ENCODE data around the gene TMEM150C. TPM values are rescaled to one million over a fixed set of nuclear protein-coding genes. Genes with fewer than 3 reads are reported as not detected.
"Not testable (repeated sequence)": the region's sequence is repeated elsewhere in the genome, so short reads cannot be mapped to it uniquely, and the experiment has no call there.

TMEM150C gene
- total RNA-seq, 1 experiment from 2014 or later: 1.9 TPM

DNA sequence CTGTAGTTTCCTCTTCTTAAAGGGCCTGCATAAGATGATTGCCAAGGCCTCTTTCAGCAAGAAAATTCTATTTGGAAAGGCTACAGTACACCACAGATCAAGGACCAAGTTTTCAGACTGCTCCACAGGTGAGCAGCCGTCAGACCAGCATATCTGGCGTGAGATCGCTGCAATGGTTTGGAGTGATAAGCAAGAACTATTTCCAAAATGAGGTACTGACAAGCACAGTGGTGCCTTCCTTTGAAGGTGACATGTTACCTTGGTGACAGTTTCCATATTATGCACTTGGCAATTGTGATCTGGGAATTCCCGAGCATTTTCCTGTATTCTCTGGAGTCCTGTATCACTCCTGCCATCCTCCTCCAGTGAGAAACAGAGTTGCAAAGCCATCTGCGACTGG, 7.3 kb upstream of the TMEM150C start:
- DNase-seq (ENCODE audit: low read depth): no peak

DNA sequence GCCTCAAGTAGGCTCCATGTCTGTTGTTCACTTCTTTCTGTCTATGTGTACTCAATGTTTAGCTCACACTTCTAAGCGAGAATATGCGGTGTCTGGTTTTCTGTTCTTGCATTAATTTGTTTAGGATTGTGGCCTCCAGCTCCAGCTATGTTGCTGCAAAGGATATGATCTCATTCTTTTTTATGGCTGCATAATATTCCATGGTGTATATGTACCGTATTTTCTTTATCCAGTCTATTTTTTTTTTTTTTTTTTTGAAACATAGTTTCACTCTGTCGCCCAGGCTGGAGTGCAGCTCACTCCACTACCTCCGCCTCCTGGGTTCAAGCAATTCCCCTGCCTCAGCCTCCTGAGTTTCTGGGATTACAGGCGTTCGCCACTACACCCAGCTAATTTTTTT, 5.7 kb upstream of the TMEM150C start:
- DNase-seq (ENCODE audit: low read depth): no peak

DNA sequence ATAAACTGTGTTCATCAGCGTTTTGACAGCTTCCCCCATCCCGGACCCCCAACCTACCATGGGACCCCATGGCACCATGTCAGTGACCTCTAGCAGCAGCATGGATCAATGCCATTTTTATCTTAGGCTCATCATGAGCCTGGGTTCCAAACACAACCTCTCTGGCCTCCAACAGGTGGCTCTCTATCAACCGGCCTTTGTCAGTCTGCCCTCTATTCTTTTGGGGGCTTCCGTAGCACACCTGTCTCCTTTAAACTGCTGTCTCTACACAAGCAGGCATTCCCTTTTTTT, 721 bp upstream of the TMEM150C start:
- no peak for DNase-seq (ENCODE audit: low read depth)

DNA sequence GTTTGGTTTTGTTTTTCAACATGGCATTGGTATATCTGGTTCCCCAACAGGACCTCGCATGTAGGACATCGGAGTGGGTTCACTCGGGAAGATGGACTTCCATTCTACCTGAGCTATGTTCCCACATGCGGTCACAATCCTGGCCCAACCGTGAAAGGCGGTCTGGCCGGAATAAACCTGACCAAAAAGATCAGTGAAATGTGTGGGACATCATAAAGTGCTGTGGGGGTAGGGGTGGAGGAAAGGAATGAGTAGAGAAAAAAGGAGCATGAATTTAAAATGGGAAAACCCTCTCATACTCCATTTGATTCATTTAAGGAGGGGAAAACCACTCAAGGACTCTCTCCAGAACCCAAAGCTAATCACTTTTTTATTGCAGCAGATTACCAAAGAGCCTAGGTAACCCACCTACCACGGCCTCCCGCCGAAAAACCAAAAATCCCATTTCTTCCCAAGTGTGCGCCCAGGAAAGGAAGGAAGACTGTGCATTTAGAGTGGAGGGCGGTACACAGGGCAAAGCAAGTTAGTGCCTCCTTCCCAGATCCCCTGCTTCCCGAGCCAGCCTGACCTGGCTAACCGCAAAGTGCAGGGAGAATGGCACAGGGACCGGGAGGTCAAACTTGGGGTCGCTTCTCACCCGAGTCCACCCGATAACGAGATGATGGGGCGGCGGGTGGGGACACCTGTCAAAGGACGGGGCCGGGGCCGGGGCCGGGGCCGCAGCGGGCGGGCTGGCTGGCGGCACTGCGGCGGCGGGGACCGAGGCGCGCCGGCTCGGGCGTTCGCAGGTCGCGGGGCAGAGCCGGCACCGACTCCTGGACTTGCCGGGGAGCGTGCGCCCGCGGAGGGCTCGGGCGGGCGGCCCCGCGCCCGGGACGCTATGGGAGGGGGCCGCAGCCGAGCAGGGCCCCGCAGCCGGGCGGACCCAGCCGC, 669 bp downstream of the TMEM150C start:
- peak; percentile 3 for DNase-seq (ENCODE audit: low read depth)

DNA sequence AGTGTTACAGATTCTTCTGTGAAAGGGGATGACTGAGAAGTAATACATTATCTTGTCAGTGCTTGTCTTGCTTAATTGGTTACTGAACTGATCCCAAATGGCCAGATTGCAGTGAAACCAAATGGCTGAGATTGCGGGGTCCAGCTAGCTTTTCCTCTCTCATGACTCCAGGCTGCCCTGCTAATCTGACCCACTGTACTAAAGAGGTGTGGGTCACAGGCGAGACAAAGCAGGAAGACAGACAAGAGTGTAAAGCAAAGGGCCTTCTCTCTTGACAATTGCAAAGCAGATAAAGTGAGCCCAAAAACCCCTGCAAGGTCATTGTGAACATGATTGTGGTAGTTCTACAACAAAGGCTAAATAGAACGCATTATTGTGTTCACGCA, 2.1 kb downstream of the TMEM150C start:
- no peak for DNase-seq (ENCODE audit: low read depth)

DNA sequence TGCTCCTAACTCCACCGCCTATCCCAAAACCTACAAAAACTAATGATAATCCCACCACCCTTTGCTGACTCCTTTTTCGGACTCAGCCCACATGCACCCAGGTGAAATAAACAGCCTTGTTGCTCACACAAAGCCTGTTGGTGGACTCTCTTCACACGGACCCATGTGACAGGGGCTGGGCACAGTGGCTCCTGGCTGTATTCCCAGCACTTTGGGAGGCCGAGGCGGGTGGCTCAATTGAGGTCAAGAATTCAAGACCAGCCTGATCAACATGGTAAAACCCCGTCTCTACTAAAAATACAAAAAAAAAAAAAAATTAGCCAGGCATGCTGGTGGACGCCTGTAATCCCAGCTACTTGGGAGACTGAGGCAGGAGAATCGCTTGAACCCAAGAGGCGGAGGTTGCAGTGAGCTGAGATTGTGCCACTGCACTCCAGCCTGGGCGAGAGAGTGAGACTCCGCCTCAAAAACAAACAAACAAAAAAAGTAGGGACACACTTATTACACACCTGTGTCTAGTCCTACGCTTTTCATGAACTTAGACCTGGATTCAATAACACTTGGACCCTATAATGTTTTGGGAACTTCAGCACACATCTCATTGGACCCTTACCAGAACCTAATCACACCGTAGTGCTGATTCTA, 2.6 kb downstream of the TMEM150C start:
- DNase-seq (ENCODE audit: low read depth): not testable (repeated sequence)

DNA sequence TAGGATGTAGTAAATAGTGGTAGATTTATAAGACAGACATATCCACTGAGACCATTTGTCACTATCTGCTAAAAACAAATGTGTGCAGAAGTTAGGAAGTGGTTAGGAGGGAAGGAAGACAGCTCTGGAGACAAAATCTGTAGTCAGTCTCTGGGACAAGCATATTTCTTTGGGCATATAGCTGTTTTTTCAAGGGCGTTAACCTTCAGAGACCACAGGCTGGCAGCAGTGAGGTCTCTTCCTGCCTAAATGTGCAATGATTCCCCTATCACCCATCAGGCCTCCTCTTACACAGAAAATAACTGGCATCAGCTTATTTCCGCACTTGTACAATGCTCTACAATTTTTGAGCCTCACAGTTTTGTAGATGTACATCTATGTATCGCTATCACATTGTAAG, 6.5 kb downstream of the TMEM150C start:
- no peak for DNase-seq (ENCODE audit: low read depth)

DNA sequence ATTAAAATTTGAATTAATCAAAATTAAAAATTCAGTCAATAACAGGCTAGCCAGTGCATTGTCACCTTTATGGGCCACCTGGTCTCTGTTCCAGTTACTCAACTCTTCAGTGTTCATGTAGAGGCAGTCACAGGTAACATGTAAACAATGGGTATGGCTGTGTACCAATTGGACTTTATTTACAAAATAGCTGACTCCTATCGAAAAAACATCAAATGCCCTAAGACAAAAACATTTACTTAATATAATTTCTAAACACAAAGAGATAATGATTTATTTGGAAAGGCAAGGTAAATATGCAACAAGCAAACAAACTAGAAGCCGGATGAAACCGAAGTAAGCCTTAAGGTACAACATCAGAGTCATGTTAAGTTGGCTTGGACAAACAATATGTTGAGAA, 8.8 kb downstream of the TMEM150C start:
- DNase-seq (ENCODE audit: low read depth): no peak

DNA sequence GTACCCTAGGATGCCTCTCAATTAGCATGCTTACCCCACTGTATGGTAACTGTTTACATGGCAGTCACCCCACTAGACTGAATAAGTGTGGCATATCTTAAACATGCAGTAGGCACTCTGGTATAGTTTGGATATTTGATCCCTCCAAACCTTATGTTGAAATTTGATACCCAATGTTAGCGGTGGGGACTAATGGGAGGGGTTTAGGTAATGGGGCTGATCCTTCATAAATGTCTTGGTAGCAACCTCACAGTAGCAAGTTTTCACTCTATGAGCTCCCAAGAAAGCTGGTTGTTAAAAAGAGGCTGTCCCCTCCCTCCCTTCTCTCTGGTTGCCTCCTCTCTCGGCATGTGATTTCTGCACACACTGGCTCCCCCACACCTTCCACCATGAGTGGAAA, 10.1 kb downstream of the TMEM150C start:
- no peak for DNase-seq (ENCODE audit: low read depth)

DNA sequence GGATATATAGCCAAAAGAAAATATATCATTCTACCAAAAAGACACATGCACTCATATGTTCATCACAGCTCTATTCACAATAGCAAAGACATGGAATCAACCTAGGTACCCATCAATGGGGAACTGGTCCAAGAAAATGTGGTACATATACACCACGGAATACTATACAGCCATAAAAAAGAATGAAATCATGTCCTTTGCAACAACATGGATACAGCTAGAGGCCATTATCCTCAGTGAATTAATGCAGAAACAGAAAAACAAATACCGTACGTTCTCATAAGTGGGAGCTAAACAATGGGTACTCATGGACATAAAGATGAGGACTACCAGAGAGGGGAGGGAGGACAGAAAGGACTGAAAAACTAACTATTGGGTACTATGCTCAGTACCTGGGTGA, 13.9 kb downstream of the TMEM150C start:
- not testable (repeated sequence) for DNase-seq (ENCODE audit: low read depth)

DNA sequence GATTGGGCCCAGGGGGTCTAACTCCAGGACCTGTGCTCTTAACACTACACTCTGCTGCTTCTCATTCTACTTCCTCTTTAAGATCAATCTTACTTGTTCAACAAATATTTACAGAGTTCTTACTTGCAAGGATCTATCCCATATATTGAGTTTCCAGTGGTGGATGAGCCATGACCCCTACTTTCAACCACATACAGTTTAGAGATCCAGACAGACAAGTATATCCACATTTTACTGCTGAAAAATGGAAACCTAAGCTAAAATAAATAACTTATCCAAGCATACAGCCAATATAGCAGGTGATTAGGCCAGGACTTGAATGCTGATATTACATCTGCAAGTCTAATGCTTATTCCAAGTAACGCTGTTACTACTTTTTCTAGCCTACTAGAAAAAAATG, 18.7 kb downstream of the TMEM150C start:
- no peak for DNase-seq (ENCODE audit: low read depth)

DNA sequence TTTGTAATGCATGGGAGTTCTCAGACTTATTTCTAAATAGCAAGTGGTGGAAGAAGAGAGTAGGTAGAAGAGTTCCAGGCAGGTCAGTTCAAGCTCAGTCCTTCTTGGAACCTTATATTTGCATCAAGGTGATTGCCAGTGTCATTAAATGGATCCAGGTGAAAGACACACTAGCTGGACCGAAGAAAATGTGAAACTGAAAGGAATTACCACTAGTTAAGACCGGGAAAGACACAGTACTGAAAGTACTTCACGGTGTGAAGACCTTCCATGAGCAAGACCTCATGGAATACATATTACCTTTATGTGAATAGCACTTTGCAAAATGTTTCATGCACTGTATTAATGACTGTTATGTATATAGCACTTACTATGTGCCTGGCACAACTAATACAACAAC, 19.1 kb downstream of the TMEM150C start:
- DNase-seq (ENCODE audit: low read depth): no peak

DNA sequence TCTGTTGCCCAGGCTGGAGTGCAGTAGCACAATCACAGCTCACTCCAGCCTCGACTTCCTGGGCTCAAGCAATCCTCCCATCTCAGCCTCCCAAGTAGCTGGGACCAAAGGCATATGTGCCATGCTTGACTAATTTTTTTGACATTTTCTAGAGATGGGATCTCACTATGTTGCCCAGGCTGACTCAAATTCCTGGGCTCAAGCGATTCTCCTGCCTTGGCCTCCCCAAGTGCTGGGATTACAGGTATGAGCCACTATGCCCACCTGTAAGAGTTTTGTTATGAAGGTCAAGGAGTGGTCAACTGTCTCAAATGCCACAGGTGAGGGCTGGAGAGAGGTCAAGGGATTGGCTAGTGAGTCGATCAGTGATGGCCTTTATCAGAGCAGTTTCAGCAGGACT, 32.5 kb downstream of the TMEM150C start:
- DNase-seq (ENCODE audit: low read depth): no peak

DNA sequence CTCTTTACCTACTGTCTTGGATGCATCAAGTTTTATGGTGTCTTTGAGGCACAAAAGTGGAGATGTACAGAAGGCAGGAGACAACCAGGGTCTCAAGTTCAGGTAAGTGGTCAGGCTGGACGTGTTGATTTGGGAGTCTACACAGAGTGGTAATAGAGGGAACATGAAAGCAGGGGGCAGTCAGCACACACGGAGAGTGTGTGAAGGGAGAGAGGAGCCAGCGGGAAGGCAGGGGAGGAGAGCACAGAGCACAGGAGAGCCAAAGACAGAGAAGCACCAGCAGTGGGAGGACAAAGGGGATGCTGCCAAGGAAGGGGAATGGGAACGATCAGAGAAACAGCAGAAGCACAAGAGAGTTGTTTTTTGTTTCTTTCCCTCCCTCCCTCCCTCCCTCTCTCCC, 32.9 kb downstream of the TMEM150C start:
- no peak for DNase-seq (ENCODE audit: low read depth)

DNA sequence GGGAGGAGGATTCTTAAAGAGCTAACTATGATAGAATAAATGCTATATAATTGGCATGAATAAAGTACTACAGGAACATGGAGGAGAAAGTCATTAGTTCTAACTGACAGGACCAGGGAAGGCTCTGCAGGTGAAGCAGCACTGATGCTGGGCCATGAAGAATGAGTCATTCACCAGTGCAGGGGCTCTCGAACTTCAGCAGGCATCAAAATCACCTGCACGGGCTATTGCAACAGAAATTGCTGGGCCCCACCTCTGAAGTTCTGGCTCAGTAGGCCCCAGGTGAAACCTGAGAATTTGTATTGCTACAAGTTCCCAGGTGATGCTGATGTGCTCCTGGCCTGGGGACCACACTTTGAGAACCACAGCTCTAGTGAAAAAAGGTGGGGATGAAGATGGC, 33.7 kb downstream of the TMEM150C start:
- no peak for DNase-seq (ENCODE audit: low read depth)

DNA sequence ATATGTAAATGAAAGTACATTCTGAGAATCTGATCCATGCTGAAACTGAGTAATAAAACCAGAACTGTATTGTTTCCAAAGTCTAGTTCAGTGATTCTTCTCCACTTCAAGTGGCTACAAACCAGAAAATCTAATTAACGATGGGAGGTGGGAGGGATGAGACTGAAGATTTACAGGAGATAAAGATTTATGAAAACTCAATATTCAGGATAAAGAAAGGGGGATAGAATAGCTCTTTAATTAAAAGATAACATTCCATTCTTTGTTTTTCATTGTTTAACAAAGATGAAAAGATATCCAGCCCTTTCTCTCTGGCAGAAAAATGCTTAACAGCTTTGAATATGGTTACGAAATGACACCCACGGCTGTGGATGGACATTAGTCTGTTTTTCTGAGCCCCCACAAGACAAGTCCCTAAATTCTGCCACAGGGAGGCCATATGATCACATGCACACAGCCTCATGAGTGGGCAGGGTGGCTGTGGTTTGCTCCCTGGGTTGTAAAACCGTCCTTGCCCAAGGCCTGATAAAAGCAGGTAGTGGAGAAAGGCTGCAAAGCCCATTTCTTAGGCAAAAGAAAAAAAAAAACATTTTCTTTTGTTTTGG, 36.4 kb downstream of the TMEM150C start:
- peak; percentile 9 for DNase-seq (ENCODE audit: low read depth)

DNA sequence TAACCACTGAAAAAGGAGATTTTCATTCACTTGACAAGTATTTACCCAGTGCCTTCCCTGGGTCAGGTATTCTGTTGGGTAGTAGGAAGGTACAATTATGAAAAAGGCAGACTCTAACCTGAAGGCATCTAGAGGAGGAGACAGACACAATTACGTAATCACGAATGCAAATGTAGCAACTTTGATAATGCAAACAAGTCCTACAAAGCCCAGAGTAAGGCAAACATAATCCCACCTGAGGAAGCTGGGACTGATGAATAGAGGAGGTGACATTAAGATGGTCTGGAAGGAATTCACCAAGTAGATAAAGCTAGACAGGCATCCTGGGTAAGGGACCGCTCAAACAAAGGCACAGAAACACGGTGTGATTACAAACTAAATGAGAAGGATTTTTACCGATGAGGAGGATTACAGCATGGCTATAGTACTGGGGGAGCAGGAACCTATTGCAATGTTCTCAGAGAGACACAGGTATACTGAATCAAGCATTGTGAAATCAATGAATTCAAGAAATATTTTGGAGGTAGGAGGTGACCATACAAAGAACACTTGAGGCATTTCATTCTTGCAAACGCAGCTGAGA, 37.1 kb downstream of the TMEM150C start:
- no peak for DNase-seq (ENCODE audit: low read depth)

DNA sequence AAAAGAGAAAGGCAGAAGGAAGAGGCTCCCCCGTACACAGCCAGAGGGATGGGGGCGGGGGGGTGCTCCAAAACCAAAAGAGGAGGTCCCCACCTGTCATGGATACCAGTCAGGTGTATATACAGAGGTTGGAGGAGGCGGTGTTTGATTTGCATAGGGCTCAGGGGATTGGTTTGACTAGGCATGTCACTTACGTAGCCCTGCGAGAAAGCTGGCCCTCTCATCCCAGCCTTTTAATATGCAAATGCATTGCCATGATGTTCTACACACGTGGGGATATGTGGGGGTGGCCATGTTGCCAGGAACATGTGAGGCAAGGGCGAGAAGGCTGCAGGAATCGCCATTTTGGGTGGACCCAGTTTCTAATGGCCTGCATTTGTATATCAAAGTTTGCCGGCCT, 38.6 kb downstream of the TMEM150C start:
- DNase-seq (ENCODE audit: low read depth): no peak

DNA sequence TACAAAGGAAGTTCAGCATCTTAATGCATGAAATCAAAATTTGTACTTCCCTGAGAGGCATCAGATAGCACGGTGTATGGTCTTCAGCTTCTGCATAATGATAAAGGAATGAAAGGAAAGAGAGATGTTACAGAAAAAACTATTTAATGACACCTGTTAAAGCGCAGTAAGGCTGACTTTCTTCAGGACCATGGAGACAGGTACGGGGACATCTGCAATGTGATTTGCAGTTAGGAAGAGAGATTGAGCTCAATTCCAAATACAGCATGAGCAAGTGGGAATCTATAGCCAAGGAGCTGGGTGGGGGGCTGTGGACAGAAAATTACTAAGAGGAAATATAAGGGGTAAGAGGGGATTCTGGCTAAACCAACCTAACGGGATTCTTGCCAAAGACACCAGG, 39.3 kb downstream of the TMEM150C start:
- DNase-seq (ENCODE audit: low read depth): no peak

DNA sequence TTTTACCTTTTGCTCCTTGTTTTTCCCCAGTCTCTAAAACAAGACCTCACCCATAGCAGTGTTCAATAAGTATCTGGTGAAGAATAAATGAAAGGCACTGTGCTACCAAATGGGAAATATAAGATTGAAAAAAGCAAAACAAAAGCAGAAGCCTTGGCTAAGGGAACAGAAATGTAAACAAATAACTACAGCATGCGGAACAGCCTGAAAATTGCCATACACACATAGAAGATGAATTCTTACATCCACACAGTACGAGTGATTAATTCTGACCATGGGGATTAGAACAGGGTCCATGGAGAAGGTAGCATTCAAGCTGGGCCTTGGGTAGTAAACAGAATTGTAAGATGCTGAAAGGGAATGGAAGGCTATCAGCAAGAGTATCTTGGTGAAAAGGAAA, 40.5 kb downstream of the TMEM150C start:
- DNase-seq (ENCODE audit: low read depth): no peak

DNA sequence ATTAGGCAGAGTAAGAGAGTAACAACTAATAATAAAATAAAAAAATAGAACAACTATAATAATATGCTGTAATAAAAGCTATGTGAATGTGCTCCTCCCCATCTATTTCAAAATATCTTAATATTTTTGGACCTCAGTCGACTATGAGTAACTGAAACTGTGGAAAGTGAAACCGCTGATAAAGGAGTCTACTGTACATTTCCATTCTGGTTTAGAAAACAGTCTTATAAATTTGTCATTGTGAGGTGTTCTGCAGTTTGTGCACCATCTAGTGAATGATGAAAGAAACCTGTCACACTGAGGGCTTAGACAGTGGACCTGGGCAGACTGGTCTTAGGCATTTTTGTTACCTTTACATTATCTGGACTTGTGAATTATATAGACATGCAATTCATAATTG, 42.0 kb downstream of the TMEM150C start:
- DNase-seq (ENCODE audit: low read depth): no peak

DNA sequence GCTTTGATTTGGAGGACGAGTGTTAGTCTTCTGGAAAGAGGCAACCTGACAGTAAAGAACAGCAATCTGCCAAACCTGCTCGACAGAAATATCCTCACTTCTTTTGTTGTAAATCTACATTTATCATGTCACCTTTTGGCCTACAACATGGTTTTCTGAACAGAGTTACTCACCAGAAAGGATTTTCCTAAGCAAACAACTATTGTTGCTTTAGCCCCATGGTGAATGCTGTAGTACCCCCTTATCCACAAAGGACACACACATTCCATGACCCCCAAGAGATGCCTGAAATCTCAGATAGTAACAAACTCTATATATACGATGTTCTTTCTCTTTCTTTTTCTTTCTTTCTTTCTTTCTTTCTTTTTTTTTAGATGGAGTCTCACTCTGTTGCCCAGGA, 42.7 kb downstream of the TMEM150C start:
- peak; percentile 49 for DNase-seq (ENCODE audit: low read depth)

DNA sequence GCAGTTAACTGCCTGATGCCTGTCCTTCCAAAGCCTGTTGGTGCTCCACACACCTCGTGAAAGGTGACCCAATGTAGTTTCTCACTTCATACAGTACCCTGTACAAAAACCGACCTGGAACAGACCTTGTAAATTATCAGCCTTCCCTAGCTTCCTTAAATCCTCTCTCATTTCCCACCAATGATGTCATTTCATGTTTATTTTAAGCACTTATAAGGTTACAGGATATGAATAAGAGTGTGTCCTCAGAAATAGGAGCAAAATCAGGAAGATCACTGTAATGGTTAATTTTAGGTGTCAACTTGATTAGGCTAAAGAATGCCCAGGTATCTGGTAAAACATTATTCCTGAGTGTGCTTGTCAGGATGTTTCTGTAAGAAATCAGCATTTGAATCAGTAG, 44.7 kb downstream of the TMEM150C start:
- DNase-seq (ENCODE audit: low read depth): peak; percentile 11

Measured in Daoy (cell line).